ENCODE measurements around the gene EPX. TPM values are rescaled to one million over a fixed set of nuclear protein-coding genes. Genes with fewer than 3 reads are reported as not detected.

EPX gene
- total RNA-seq, 1 experiment from 2014 or later, result not detected

DNA sequence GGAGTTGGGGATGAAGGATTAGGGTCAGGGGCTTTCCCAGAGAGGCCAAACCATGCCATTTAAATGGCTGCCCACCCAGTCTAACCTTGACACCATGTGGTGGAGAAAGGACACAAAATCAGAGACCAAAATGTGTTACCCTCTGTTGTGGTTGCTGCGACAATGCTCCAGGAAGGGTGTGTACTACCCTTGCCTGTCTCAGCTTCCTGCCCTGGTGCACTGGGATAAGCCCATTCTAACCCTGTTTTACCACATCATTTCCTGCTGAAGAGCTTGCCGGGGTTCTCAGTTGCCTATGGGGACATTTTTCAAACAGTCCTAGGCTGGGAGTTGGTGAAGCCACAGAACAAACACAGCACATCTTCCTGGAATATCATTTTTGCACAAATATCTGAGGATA is 39.5 kb upstream of the EPX start:
- ATAC-seq (no peak), DNase-seq (no peak)
- Histone ChIP-seq H3K36me3 (ENCODE audit: low read depth, low read length) (no peaks in the 10 kb centered on the region), H3K79me2 (ENCODE audit: low read length) (no peaks in the 10 kb centered on the region), H3K9me2 (replicated peaks; ENCODE audit: low read length) (no peaks in the 10 kb centered on the region), H3K9me3 (ENCODE audit: low read length) (no peaks in the 10 kb centered on the region), H3K9ac (ENCODE audit: low read length) (no peak overlapping the region), H4K20me1 (ENCODE audit: low read length) (no peaks in the 10 kb centered on the region), H2AFZ (ENCODE audit: low read length) (no peak overlapping the region), H3K27ac (ENCODE audit: low read length) (no peak overlapping the region), H3K4me3 (ENCODE audit: low read length) (no peak overlapping the region), H3F3A (ENCODE audit: low read length, unreplicated experiment) (no peaks in the 10 kb centered on the region), H3K4me1 (ENCODE audit: insufficient read depth, low read length) (no peaks in the 10 kb centered on the region), H3K4me2 (ENCODE audit: low read length) (no peak overlapping the region), H3K27me3 (ENCODE audit: low read length) (peaks cover 91% of the 10 kb centered on the region)
- TF ChIP-seq, protein P1, sequence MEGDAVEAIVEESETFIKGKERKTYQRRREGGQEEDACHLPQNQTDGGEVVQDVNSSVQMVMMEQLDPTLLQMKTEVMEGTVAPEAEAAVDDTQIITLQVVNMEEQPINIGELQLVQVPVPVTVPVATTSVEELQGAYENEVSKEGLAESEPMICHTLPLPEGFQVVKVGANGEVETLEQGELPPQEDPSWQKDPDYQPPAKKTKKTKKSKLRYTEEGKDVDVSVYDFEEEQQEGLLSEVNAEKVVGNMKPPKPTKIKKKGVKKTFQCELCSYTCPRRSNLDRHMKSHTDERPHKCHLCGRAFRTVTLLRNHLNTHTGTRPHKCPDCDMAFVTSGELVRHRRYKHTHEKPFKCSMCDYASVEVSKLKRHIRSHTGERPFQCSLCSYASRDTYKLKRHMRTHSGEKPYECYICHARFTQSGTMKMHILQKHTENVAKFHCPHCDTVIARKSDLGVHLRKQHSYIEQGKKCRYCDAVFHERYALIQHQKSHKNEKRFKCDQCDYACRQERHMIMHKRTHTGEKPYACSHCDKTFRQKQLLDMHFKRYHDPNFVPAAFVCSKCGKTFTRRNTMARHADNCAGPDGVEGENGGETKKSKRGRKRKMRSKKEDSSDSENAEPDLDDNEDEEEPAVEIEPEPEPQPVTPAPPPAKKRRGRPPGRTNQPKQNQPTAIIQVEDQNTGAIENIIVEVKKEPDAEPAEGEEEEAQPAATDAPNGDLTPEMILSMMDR (conservative IDR thresholded peaks at IDR 0.05; ENCODE audit: low read depth, low read length), result no peak
- no peak for TF ChIP-seq EZH2phosphoT487 (IDR thresholded peaks at IDR 0.05; ENCODE audit: borderline replicate concordance, low read length)
- no peak for TF ChIP-seq EZH2 (IDR thresholded peaks at IDR 0.05; ENCODE audit: low read length, unreplicated experiment)
- BruUV-seq (replicated peaks), result no TSS peak
- POLR2A ChIA-PET (ENCODE audit: unreplicated experiment), result no interaction called here
- CTCF ChIA-PET, result interaction anchor here (0.6 kb wide), 1 partner anchor 477 kb away, joined by 3 read pairs; no protein-coding TSS in a partner anchor
- intact Hi-C loops (cut with micrococcal nuclease), result no loop called here

DNA sequence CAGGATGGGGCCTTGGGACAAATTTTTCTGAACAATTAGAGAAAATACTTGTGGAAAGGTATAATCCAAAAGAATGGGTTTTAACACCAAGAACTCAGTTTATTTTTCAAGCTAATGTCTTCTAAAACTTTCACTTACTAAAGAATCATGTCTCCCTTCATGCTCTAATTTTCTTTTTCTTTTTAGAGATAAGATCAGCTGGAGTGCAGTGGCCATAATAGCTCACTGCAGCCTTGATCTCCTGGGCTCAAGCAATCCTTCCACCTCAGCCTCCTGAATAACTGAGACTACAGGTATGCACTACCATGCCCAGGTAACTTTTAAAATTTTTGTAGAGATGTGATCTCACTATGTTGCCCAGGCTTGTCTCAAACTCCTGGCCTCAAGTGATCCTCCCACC is 38.9 kb upstream of the EPX start:
- peaks cover 91% of the 10 kb centered on the region for H3K27me3 ChIP-seq (ENCODE audit: low read length)
- no peaks in the 10 kb centered on the region for H3K79me2 ChIP-seq (ENCODE audit: low read length)
- CTCF ChIA-PET, result interaction anchor here (0.6 kb wide), 1 partner anchor 478 kb away, joined by 3 read pairs; no protein-coding TSS in a partner anchor

More for the DNA sequence above, 38.9 kb upstream of the EPX start:
- Histone ChIP-seq H3K9me2 (replicated peaks; ENCODE audit: low read length) (no peaks in the 10 kb centered on the region), H3K4me3 (ENCODE audit: low read length) (no peak overlapping the region), H2AFZ (ENCODE audit: low read length) (no peak overlapping the region), H3F3A (ENCODE audit: low read length, unreplicated experiment) (no peaks in the 10 kb centered on the region), H3K4me2 (ENCODE audit: low read length) (no peak overlapping the region), H3K9me3 (ENCODE audit: low read length) (no peaks in the 10 kb centered on the region), H3K9ac (ENCODE audit: low read length) (no peak overlapping the region), H4K20me1 (ENCODE audit: low read length) (no peaks in the 10 kb centered on the region), H3K27ac (ENCODE audit: low read length) (no peak overlapping the region), H3K36me3 (ENCODE audit: low read depth, low read length) (no peaks in the 10 kb centered on the region), H3K4me1 (ENCODE audit: insufficient read depth, low read length) (no peaks in the 10 kb centered on the region)
- BruUV-seq (replicated peaks), result no TSS peak
- DNase-seq (no peak), ATAC-seq (no peak)
- intact Hi-C loops (cut with micrococcal nuclease), result no loop called here
- POLR2A ChIA-PET (ENCODE audit: unreplicated experiment), result no interaction called here
- TF ChIP-seq EZH2 (IDR thresholded peaks at IDR 0.05; ENCODE audit: low read length, unreplicated experiment) (no peak), EZH2phosphoT487 (IDR thresholded peaks at IDR 0.05; ENCODE audit: borderline replicate concordance, low read length) (no peak)
- TF ChIP-seq, protein P1 (conservative IDR thresholded peaks at IDR 0.05; ENCODE audit: low read depth, low read length), result no peak
